K562 (cell line): ENCODE results near the gene TMEM39B. TPM values are rescaled to one million over a fixed set of nuclear protein-coding genes. Genes with fewer than 3 reads are reported as not detected.
"Not testable (repeated sequence)": the region's sequence is repeated elsewhere in the genome, so short reads cannot be mapped to it uniquely, and the experiment has no call there.

Experiments used
- ATAC-seq: fragments of 200-7000 bp; cut with Tn5 transposase; 3 replicates; pipeline ENCODE4 v1.9.1; 2020; ENCODE audit warnings: moderate library complexity
- BruUV-seq: library from RNA; stranded (reverse); fragments of 400-500 nt; replicated peaks from 2 replicates; lab custom pipeline; 2021; lab: Mats Ljungman, UMichigan
- CTCF ChIA-PET: fragments of 300-600 bp; formaldehyde crosslinking; extraction: SDS; loops from one replicate; lab custom pipeline; 2021; ENCODE audit warnings: low intra/inter-chr PET ratio; lab: Yijun Ruan, JAX
- POLR2A ChIA-PET: fragments of 300-600, 350-650 bp; sonication (Branson Sonifier 250); formaldehyde crosslinking; extraction: SDS; loops from one replicate; lab custom pipeline; 2021; ENCODE audit warnings: antibody characterized with exemption, inconsistent platforms; lab: Yijun Ruan, JAX
- DNase-seq, 4 experiments: peaks; one replicate each; pipeline versions ENCODE4 v3.0.0 to v3.0.0-alpha.2; 2011 to 2018; ENCODE audit warnings: low spot score in 3 of 4, mixed read lengths in 3 of 4; ENCODE audit errors: extremely low read depth in 1 of 4
- FAIRE-seq: peaks from 2 replicates; lab custom pipeline; 2011; peaks lifted over from hg19 to GRCh38; lab: Jason Lieb, UNC
- H2AFZ ChIP-seq: 2 replicates; pipeline ENCODE4 v1.6.0; 2011; ENCODE audit warnings: low read depth, low read length, control low read depth, inconsistent platforms
- H3K27ac ChIP-seq: fragments of 200-600 bp; 3 replicates; pipeline ENCODE4 v1.8.0; 2011; ENCODE audit warnings: low read depth, mild to moderate bottlenecking, control low read depth, inconsistent platforms, low read length, moderate library complexity, mixed read lengths; ENCODE audit errors: extremely low read depth
- H3K27me3 ChIP-seq, 2 experiments: fragments of 300-600 bp in 1 of 2; 2 replicates in 1 of 2; 3 replicates in 1 of 2; pipeline versions ENCODE4 v1.6.0 to v1.8.0; 2011; ENCODE audit warnings: inconsistent platforms in 2 of 2, low read length in 2 of 2, mild to moderate bottlenecking in 1 of 2, mixed read lengths in 1 of 2, moderate library complexity in 1 of 2; ENCODE audit not compliant: control insufficient read depth in 2 of 2, insufficient read depth in 2 of 2
- H3K36me3 ChIP-seq: fragments of 300-600 bp; 3 replicates; pipeline ENCODE4 v1.8.0; 2011; ENCODE audit warnings: mild to moderate bottlenecking, low read length, inconsistent platforms; ENCODE audit not compliant: control insufficient read depth, insufficient read depth
- H3K4me1 ChIP-seq, 2 experiments: fragments of 200-600 bp in 1 of 2; replicated peaks in 1 of 2; 2 replicates in 1 of 2; 3 replicates in 1 of 2; pipeline versions ENCODE4 v1.5.1 to v1.8.0; 2011; ENCODE audit warnings: inconsistent platforms in 2 of 2, low read length in 2 of 2, mild to moderate bottlenecking in 1 of 2, mixed read lengths in 1 of 2, moderate library complexity in 1 of 2; ENCODE audit not compliant: control insufficient read depth in 2 of 2, insufficient read depth in 2 of 2
- H3K4me2 ChIP-seq: 2 replicates; pipeline ENCODE4 v1.6.1; 2011; ENCODE audit warnings: low read length, control low read depth, inconsistent platforms, mixed read lengths; ENCODE audit not compliant: insufficient read depth
- H3K4me3 ChIP-seq: fragments of 200-600 bp; sonication (generic), shearing (Covaris generic); 2 replicates; pipeline ENCODE4 v1.5.1; 2016; ENCODE audit warnings: control low read depth, inconsistent platforms
- H3K79me2 ChIP-seq: fragments of 200-600 bp; 3 replicates; pipeline ENCODE4 v1.8.0; 2011; ENCODE audit warnings: low read length, inconsistent platforms; ENCODE audit not compliant: control insufficient read depth, insufficient read depth
- H3K9ac ChIP-seq, 2 experiments: 2 replicates each; pipeline versions ENCODE4 v1.6.0 to v1.6.1; 2011; ENCODE audit warnings: low read depth in 2 of 2, low read length in 2 of 2, control low read depth in 1 of 2, inconsistent platforms in 1 of 2, mild to moderate bottlenecking in 1 of 2, mixed read lengths in 1 of 2; ENCODE audit not compliant: insufficient read depth in 1 of 2
- H3K9me1 ChIP-seq: one replicate; pipeline ENCODE4 v1.6.0; 2011; ENCODE audit warnings: inconsistent platforms, mild to moderate bottlenecking, low read length, moderate library complexity; ENCODE audit not compliant: control insufficient read depth, insufficient read depth
- H3K9me3 ChIP-seq: replicated peaks from 2 replicates; pipeline ENCODE4 v1.5.1; 2011; ENCODE audit warnings: low read depth, low read length, inconsistent platforms; ENCODE audit not compliant: control insufficient read depth, insufficient read depth
- H4K20me1 ChIP-seq: replicated peaks from 2 replicates; pipeline ENCODE4 v1.6.1; 2011; ENCODE audit warnings: low read length, inconsistent platforms, mixed read lengths; ENCODE audit not compliant: control insufficient read depth, insufficient read depth
- CEBPG ChIP-seq, 3 experiments: fragments of 200-800 bp in 1 of 3; sonication (Bioruptor generic) in 1 of 3; sonication (generic) in 1 of 3; formaldehyde crosslinking in 1 of 3; IDR thresholded peaks in 2 of 3; conservative IDR thresholded peaks in 1 of 3; 2 replicates each; pipeline versions ENCODE4 v1.6.1 to v1.8.0; 2016 to 2022; ENCODE audit warnings: missing compliant biosample characterization in 2 of 3, missing genetic modification characterization in 2 of 3, mild to moderate bottlenecking in 1 of 3, missing genetic modification reagents in 1 of 3
- HDAC3 ChIP-seq: fragments of 450-650 bp; IDR thresholded peaks from 2 replicates; pipeline ENCODE4 v1.6.1; 2018; ENCODE audit warnings: borderline replicate concordance, mild to moderate bottlenecking, moderate library complexity; ENCODE audit not compliant: partially characterized antibody
- KLF10 ChIP-seq: fragments of 250-450 bp; sonication (Bioruptor Pico); IDR thresholded peaks from 2 replicates; pipeline ENCODE4 v1.6.1; 2021; ENCODE audit warnings: matching md5 sums
- LARP7 ChIP-seq: fragments of 450-650 bp; IDR thresholded peaks from 2 replicates; pipeline ENCODE4 v1.6.1; 2016
- LCOR ChIP-seq: sonication (generic); formaldehyde crosslinking; IDR thresholded peaks from 2 replicates; pipeline ENCODE4 v1.8.0; 2022; ENCODE audit warnings: mild to moderate bottlenecking, missing genetic modification reagents
- MAFK ChIP-seq: IDR thresholded peaks from 2 replicates; pipeline ENCODE4 v1.6.1; 2011; ENCODE audit warnings: low read length, improper control_type of control experiment
- MCM5 ChIP-seq: fragments of 450-650 bp; IDR thresholded peaks from 2 replicates; pipeline ENCODE4 v1.6.1; 2016; ENCODE audit warnings: low read depth
- MEIS2 ChIP-seq: fragments of 450-650 bp; IDR thresholded peaks from 2 replicates; pipeline ENCODE4 v1.6.1; 2014; ENCODE audit warnings: mild to moderate bottlenecking; ENCODE audit not compliant: partially characterized antibody
- NCOA1 ChIP-seq: fragments of 450-650 bp; IDR thresholded peaks from 2 replicates; pipeline ENCODE4 v1.6.1; 2016; ENCODE audit warnings: low read depth
- SMAD4 ChIP-seq: fragments of 250-450 bp; sonication (Bioruptor Pico); conservative IDR thresholded peaks from 2 replicates; pipeline ENCODE4 v1.8.0; 2021; ENCODE audit warnings: inconsistent platforms, mild to moderate bottlenecking, moderate library complexity
- ZNF165 ChIP-seq: fragments of 250-450 bp; sonication (Bioruptor Pico); IDR thresholded peaks from 2 replicates; pipeline ENCODE4 v1.4.0; 2020; ENCODE audit warnings: borderline replicate concordance
- ZNF175 ChIP-seq: fragments of 200-800 bp; sonication (Bioruptor generic); IDR thresholded peaks from 2 replicates; pipeline ENCODE4 v1.6.1; 2016; ENCODE audit warnings: low read depth, mild to moderate bottlenecking, missing genetic modification characterization, missing compliant biosample characterization
- ZNF23 ChIP-seq: fragments of 250-450 bp; sonication (Bioruptor Pico); IDR thresholded peaks from 2 replicates; pipeline ENCODE4 v1.4.0; 2020; ENCODE audit warnings: mild to moderate bottlenecking
- ZNF3 ChIP-seq: fragments of 250-450 bp; sonication (Bioruptor Pico); IDR thresholded peaks from 2 replicates; pipeline ENCODE4 v1.5.0; 2021; ENCODE audit warnings: mild to moderate bottlenecking, moderate library complexity
- ZNF778 ChIP-seq: fragments of 450-650 bp; formaldehyde crosslinking; IDR thresholded peaks from 2 replicates; pipeline ENCODE4 v1.4.0; 2020; ENCODE audit warnings: mild to moderate bottlenecking, moderate library complexity
- WGBS: fragments of 100-300 bp; shearing (Covaris generic); methylation state at CpG from one replicate; pipeline ENCODE4 v1.1.6; 2016; ENCODE audit warnings: low coverage, mixed read lengths; ENCODE audit not compliant: insufficient coverage; ENCODE audit errors: missing lambda C conversion rate; 5-methylcytosine and 5-hydroxymethylcytosine counted together
- in situ Hi-C: fragments of 300-500 bp; cut with MboI; formaldehyde crosslinking; loops from 4 replicates; pipeline ENCODE4 v1.15.0; 2018; ENCODE audit warnings: inconsistent platforms, mixed read lengths
- intact Hi-C: fragments of 100-400 bp; cut with micrococcal nuclease; formaldehyde crosslinking; loops from 2 replicates; pipeline ENCODE4 v1.14.2; 2022
- polyA plus RNA-seq, 8 experiments: library from polyadenylated mRNA; depleted of rRNA in 4 of 8; stranded (reverse) in 5 of 8; unstranded in 3 of 8; fragments of >200 nt; fragmentation: Nextera tagmentation in 2 of 8; fragmentation: Illumina TruSeq in 1 of 8; extraction: Ambion mirVana in 2 of 8; extraction: Trizol in 1 of 8; gene quantifications; 2 replicates each; pipeline versions ENCODE4 v1.2.1 to v1.2.3, GENCODE V29; 2011 to 2014; ENCODE audit warnings: inconsistent platforms in 1 of 8, missing spikeins in 1 of 8
- total RNA-seq, 7 experiments: library from RNA; depleted of rRNA in 6 of 7; stranded (reverse); fragments of >200 nt in 6 of 7; fragmentation: Illumina TruSeq in 2 of 7; extraction: Trizol in 2 of 7; gene quantifications; 2 replicates each; pipeline versions ENCODE4 v1.2.1 to v1.2.3, GENCODE V29; 2011 to 2021; ENCODE audit warnings: low replicate concordance in 1 of 7
- TF ChIP-seq, protein P1 (sequence below): fragments of 250-450 bp; sonication (Bioruptor Pico); IDR thresholded peaks from 2 replicates; pipeline ENCODE4 v1.4.0; 2020; ENCODE audit warnings: mild to moderate bottlenecking

Gene TMEM39B
- total and polyA plus RNA-seq, 9 of the 15 experiments (the other 6 are each of a cell fraction or from before 2014, with no cell fraction given) = 0.92 to 28.5 (median 9.7) TPM

DNA sequence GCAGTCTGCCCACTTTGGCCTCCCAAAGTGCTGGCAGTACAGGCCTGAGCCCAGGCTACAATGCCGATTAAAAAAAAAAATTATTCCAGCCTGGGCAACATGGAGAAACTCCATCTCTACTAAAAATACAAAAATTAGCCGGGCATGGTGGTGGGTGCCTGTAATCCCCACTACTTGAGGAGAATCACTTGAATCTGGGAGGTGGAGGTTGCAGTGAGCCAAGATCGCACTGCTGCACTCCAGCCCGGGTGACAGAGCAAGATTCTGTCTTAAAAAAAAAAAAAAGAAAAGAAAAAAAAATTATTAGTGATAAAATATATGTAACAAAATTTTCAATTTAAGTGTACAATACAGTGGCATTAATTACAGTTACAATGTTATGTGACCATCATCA lies 70.6 kb downstream of the TMEM39B start:
- DNase-seq, H3K27me3 ChIP-seq, H4K20me1 ChIP-seq, H3K9ac ChIP-seq, H3K4me2 ChIP-seq, intact Hi-C loops, BruUV-seq, H3K4me3 ChIP-seq, FAIRE-seq, H3K9me1 ChIP-seq, in situ Hi-C loops, H2AFZ ChIP-seq, H3K27ac ChIP-seq, H3K9me3 ChIP-seq: not testable (repeated sequence)
- 0 out of 2 replicates have a peak, but pooled peaks have one; percentile 2 for TF ChIP-seq ZNF175 (CRISPR knock-in tag)
- Histone ChIP-seq H3K79me2 (peaks cover 94% of the 10 kb centered on the region), H3K36me3 (peaks cover 10% of the 10 kb centered on the region; the same call in 1 of the 3 replicates), H3K4me1 (peaks cover 0 to 25% of the 10 kb centered on the region in 2 experiments; a peak in 4 of 5 replicates)
- peak; percentile 5; the same call in 1 of the 3 replicates for ATAC-seq
- CTCF ChIA-PET = interaction anchor here (0.7 kb wide), 1 partner anchor 35 kb away, joined by 3 read pairs; no protein-coding TSS in a partner anchor
- POLR2A ChIA-PET = interaction anchor here (0.7 to 1.7 kb wide), 7 partner anchors 10 to 185 kb away, joined by 3 to 9 read pairs (median 3); partner anchors contain the start of gene TXLNA
- WGBS = 76% methylated on average over 4 of the region's 4 CpGs

DNA sequence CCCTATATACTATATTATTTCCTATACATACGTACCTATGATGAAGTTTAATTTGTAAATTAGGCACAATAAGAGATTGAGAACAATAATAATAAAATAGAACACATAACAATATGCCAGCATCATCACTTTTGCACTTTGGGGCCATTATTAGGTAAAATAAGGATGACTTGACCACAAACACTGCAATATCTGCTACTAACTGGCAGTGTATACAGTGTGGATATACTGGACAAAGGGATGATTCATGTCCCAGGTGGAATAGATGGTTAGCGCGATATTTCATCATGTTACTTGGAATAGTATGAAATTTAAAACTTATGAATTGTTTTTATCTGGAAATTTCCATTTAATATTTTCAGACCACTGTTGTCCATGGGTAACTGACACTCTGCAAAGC lies 71.3 kb downstream of the TMEM39B start:
- peaks cover 0 to 22% of the 10 kb centered on the region in 2 experiments; a peak in 4 of 5 replicates for H3K4me1 ChIP-seq
- H2AFZ ChIP-seq = no peak overlapping the region
- H3K36me3 ChIP-seq = peaks cover 11% of the 10 kb centered on the region; the same call in 2 of the 3 replicates
- FAIRE-seq = no peak
- no peak overlapping the region for H3K9ac ChIP-seq
- in situ Hi-C loops (no loop called here), intact Hi-C loops (no loop called here)
- no peaks in the 10 kb centered on the region for H4K20me1 ChIP-seq
- H3K4me3 ChIP-seq = no peak overlapping the region
- H3K9me1 ChIP-seq = no peaks in the 10 kb centered on the region
- no TSS peak for BruUV-seq
- peaks cover 94% of the 10 kb centered on the region for H3K79me2 ChIP-seq
- no peaks in the 10 kb centered on the region for H3K27me3 ChIP-seq
- no peak for DNase-seq
- CTCF ChIA-PET = no interaction called here
- H3K27ac ChIP-seq = peak overlapping the region; percentile 13; the same call in 1 of the 3 replicates
- peaks cover 9% of the 10 kb centered on the region for H3K9me3 ChIP-seq
- no peak overlapping the region for H3K4me2 ChIP-seq
- 49% methylated on average over 3 of the region's 3 CpGs for WGBS
- POLR2A ChIA-PET = interaction anchor here (1.5 kb wide), 1 partner anchor 7 kb away, joined by 4 read pairs; no protein-coding TSS in a partner anchor
- no peak for ATAC-seq
- peak; percentile 43 for TF ChIP-seq MEIS2
- no peak for TF ChIP-seq LCOR (CRISPR knock-in tag)
- no peak for TF ChIP-seq ZNF3 (CRISPR knock-in tag)
- no peak for TF ChIP-seq ZNF778
- no peak for TF ChIP-seq ZNF23 (CRISPR knock-in tag)
- TF ChIP-seq MCM5 = no peak
- no peak for TF ChIP-seq KLF10 (CRISPR knock-in tag)
- TF ChIP-seq ZNF165 (CRISPR knock-in tag) = no peak
- no peak for TF ChIP-seq CEBPG (CRISPR knock-in tag; IDR thresholded peaks at IDR 0.05)
- TF ChIP-seq CEBPG (tag; conservative IDR thresholded peaks at IDR 0.05 in 1 of 2, IDR thresholded peaks at IDR 0.05 in 1 of 2) = peak in 1 of 2 experiments; percentile 86; a peak in 2 of 4 replicates
- TF ChIP-seq SMAD4 (CRISPR knock-in tag) = no peak
- TF ChIP-seq NCOA1 = no peak
- no peak for TF ChIP-seq LARP7
- TF ChIP-seq HDAC3 = peak; percentile 39
- TF ChIP-seq MAFK = peak; percentile 42; the same call in 1 of the 2 replicates
- TF ChIP-seq, protein P1, sequence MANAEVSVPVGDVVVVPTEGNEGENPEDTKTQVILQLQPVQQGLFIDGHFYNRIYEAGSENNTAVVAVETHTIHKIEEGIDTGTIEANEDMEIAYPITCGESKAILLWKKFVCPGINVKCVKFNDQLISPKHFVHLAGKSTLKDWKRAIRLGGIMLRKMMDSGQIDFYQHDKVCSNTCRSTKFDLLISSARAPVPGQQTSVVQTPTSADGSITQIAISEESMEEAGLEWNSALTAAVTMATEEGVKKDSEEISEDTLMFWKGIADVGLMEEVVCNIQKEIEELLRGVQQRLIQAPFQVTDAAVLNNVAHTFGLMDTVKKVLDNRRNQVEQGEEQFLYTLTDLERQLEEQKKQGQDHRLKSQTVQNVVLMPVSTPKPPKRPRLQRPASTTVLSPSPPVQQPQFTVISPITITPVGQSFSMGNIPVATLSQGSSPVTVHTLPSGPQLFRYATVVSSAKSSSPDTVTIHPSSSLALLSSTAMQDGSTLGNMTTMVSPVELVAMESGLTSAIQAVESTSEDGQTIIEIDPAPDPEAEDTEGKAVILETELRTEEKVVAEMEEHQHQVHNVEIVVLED (CRISPR knock-in tag) = no peak
